NT2/D1 (cell line): Measurements from ENCODE around the gene ACOT4.

Experiments
- DNase-seq: peaks from one replicate; pipeline ENCODE4 v3.0.0-alpha.2; 2011; ENCODE audit warnings: low read depth, low spot score
- H3K27me3 ChIP-seq: 2 replicates; pipeline ENCODE4 v1.6.0; 2011; ENCODE audit warnings: mild to moderate bottlenecking; ENCODE audit not compliant: insufficient read length, insufficient read depth
- H3K36me3 ChIP-seq: 2 replicates; pipeline ENCODE4 v1.6.1; 2011; ENCODE audit warnings: mild to moderate bottlenecking, low read length, mixed read lengths; ENCODE audit not compliant: insufficient read depth, insufficient read length
- H3K4me1 ChIP-seq: 2 replicates; pipeline ENCODE4 v1.5.1; 2011; ENCODE audit not compliant: insufficient read depth, insufficient read length
- H3K4me3 ChIP-seq: 2 replicates; pipeline ENCODE4 v1.5.1; 2011; ENCODE audit warnings: low read depth; ENCODE audit not compliant: insufficient read length
- H3K9ac ChIP-seq: 2 replicates; pipeline ENCODE4 v1.6.0; 2011; ENCODE audit warnings: low read depth; ENCODE audit not compliant: insufficient read length
- H3K9me3 ChIP-seq: 2 replicates; pipeline ENCODE4 v1.5.1; 2011; ENCODE audit warnings: mild to moderate bottlenecking, low read length; ENCODE audit not compliant: insufficient read depth
- SUZ12 ChIP-seq: IDR thresholded peaks from 2 replicates; pipeline ENCODE4 v1.6.1; 2011; ENCODE audit not compliant: insufficient read length, insufficient read depth; ENCODE audit errors: extremely low read depth
- YY1 ChIP-seq: IDR thresholded peaks from 2 replicates; pipeline ENCODE4 v1.6.1; 2011; ENCODE audit not compliant: insufficient read length, insufficient read depth
- ZNF274 ChIP-seq: IDR thresholded peaks from 2 replicates; pipeline ENCODE4 v1.6.1; 2011; ENCODE audit warnings: mild to moderate bottlenecking, low read depth, low read length

ACOT4 gene

GRCh38 chr14:73616831-73617230 is 25.2 kb downstream of the ACOT4 start:
- DNase-seq, result no peak
- peaks cover 2% of the 10 kb centered on the region for H3K4me1 ChIP-seq
- no peak overlapping the region for H3K4me3 ChIP-seq
- no peak for TF ChIP-seq SUZ12
- no peak for TF ChIP-seq YY1
- TF ChIP-seq ZNF274, result no peak
- no peak overlapping the region for H3K9ac ChIP-seq
- no peaks in the 10 kb centered on the region for H3K9me3 ChIP-seq
- H3K27me3 ChIP-seq, result peaks cover 27% of the 10 kb centered on the region
- no peaks in the 10 kb centered on the region for H3K36me3 ChIP-seq

GRCh38 chr14:73619524-73619923 is 27.9 kb downstream of the ACOT4 start:
- peaks cover 6% of the 10 kb centered on the region for H3K27me3 ChIP-seq
- no peaks in the 10 kb centered on the region for H3K4me1 ChIP-seq
- no peak for DNase-seq
- no peak for TF ChIP-seq SUZ12
- no peak for TF ChIP-seq YY1
- no peak for TF ChIP-seq ZNF274
- H3K4me3 ChIP-seq, result no peak overlapping the region
- no peaks in the 10 kb centered on the region for H3K9me3 ChIP-seq
- no peak overlapping the region for H3K9ac ChIP-seq
- H3K36me3 ChIP-seq, result no peaks in the 10 kb centered on the region

GRCh38 chr14:73620268-73620667 is 28.6 kb downstream of the ACOT4 start:
- TF ChIP-seq YY1 (no peak), ZNF274 (no peak), SUZ12 (no peak)
- no peaks in the 10 kb centered on the region for H3K9me3 ChIP-seq
- no peaks in the 10 kb centered on the region for H3K4me1 ChIP-seq
- DNase-seq, result no peak
- H3K9ac ChIP-seq, result no peak overlapping the region
- peaks cover 6% of the 10 kb centered on the region for H3K27me3 ChIP-seq
- no peaks in the 10 kb centered on the region for H3K36me3 ChIP-seq
- H3K4me3 ChIP-seq, result no peak overlapping the region

GRCh38 chr14:73623504-73624054 is 31.9 kb downstream of the ACOT4 start:
- no peaks in the 10 kb centered on the region for H3K36me3 ChIP-seq
- H3K4me1 ChIP-seq, result no peaks in the 10 kb centered on the region
- H3K9me3 ChIP-seq, result no peaks in the 10 kb centered on the region
- TF ChIP-seq ZNF274 (no peak), SUZ12 (no peak), YY1 (no peak)
- no peak overlapping the region for H3K9ac ChIP-seq
- H3K4me3 ChIP-seq, result no peak overlapping the region
- H3K27me3 ChIP-seq, result peaks cover 6% of the 10 kb centered on the region
- DNase-seq, result no peak

GRCh38 chr14:73625706-73626105 is 34.0 kb downstream of the ACOT4 start:
- no peaks in the 10 kb centered on the region for H3K4me1 ChIP-seq
- H3K9ac ChIP-seq, result no peak overlapping the region
- no peak overlapping the region for H3K4me3 ChIP-seq
- DNase-seq, result no peak
- H3K27me3 ChIP-seq, result no peaks in the 10 kb centered on the region
- H3K36me3 ChIP-seq, result no peaks in the 10 kb centered on the region
- H3K9me3 ChIP-seq, result no peaks in the 10 kb centered on the region
- no peak for TF ChIP-seq SUZ12
- TF ChIP-seq YY1, result no peak
- TF ChIP-seq ZNF274, result no peak

- no peak for DNase-seq
- Histone ChIP-seq H3K9me3 (no peaks in the 10 kb centered on the region), H3K27me3 (no peaks in the 10 kb centered on the region), H3K9ac (no peak overlapping the region), H3K4me1 (no peaks in the 10 kb centered on the region), H3K36me3 (no peaks in the 10 kb centered on the region), H3K4me3 (no peak overlapping the region)
- TF ChIP-seq ZNF274 (no peak), SUZ12 (no peak), YY1 (no peak)
These were observed 35.5 kb downstream of the ACOT4 start for GRCh38 chr14:73627151-73627558.

GRCh38 chr14:73630009-73630780 is 38.5 kb downstream of the ACOT4 start:
- TF ChIP-seq YY1, result no peak
- no peak for TF ChIP-seq ZNF274
- no peak for TF ChIP-seq SUZ12
- no peak overlapping the region for H3K4me3 ChIP-seq
- DNase-seq, result no peak
- H3K36me3 ChIP-seq, result no peaks in the 10 kb centered on the region
- no peaks in the 10 kb centered on the region for H3K9me3 ChIP-seq
- H3K27me3 ChIP-seq, result peaks cover 3% of the 10 kb centered on the region
- H3K9ac ChIP-seq, result no peak overlapping the region
- no peaks in the 10 kb centered on the region for H3K4me1 ChIP-seq
